ENCODE data around the gene CSNK1E. TPM values are rescaled to one million over a fixed set of nuclear protein-coding genes. Genes with fewer than 3 reads are reported as not detected.

Gene CSNK1E
- total and polyA plus RNA-seq, 10 of the 15 experiments (the other 5 are each of a cell fraction or from before 2014, with no cell fraction given) = 5.9 to 107 (median 64.9) TPM

DNA sequence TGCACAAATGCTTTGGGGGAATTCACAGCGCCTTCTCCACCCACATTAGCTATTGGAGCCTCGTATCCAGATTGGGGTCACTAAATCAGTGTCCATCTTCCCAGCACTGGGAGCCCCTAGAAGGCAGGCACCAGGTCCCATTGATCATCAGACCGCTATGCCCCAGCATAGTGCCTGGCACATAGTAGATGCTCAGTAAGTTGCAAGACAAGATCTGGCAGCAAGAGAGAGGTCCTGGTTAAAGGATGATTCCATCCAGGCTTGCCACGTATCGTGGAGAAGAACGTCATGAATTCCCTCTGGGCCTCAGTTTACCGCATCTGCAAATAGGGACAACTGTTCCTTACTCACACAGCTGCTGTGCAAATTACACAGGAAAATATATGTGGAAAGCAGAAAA, 46.1 kb downstream of the CSNK1E start:
- ChIA-PET RAD21 (ENCODE audit: unreplicated experiment) (no interaction called here), CTCF (interaction anchor here (4.2 kb wide), 1 partner anchor 10 kb away, joined by 26 read pairs; no protein-coding TSS in a partner anchor), SMC1A (ENCODE audit: uncharacterized antibody, unreplicated experiment) (interaction anchor here (0.7 to 1.6 kb wide), 4 partner anchors 10 to 41 kb away, joined by 3 to 4 read pairs (median 4); no protein-coding TSS in a partner anchor), POLR2A (interaction anchor here (1.1 kb wide), 1 partner anchor 10 kb away, joined by 3 read pairs; no protein-coding TSS in a partner anchor)
- Histone ChIP-seq H3K9me3 (replicated peaks; ENCODE audit: control insufficient read depth, insufficient read depth, low read length) (no peaks in the 10 kb centered on the region), H3K9ac (ENCODE audit: control insufficient read depth, insufficient read depth, low read length) (no peak overlapping the region), H3K4me3 (no peak overlapping the region), H2AFZ (ENCODE audit: control insufficient read depth, low read depth, low read length) (no peak overlapping the region), H3K27ac (ENCODE audit: control insufficient read depth, insufficient read depth) (no peak overlapping the region), H3K27me3 (replicated peaks in 1 of 2; ENCODE audit: control insufficient read depth in 2 of 2, insufficient read depth in 2 of 2, low read length in 1 of 2) (no peaks in the 10 kb centered on the region), H3K4me1 (ENCODE audit: control insufficient read depth, insufficient read depth, low read length) (peaks cover 21% of the 10 kb centered on the region), H3K79me2 (ENCODE audit: control insufficient read depth, insufficient read depth, low read length) (peaks cover 13% of the 10 kb centered on the region), H3K4me2 (ENCODE audit: control insufficient read depth, insufficient read depth) (no peak overlapping the region), H4K20me1 (ENCODE audit: control insufficient read depth, insufficient read depth) (no peaks in the 10 kb centered on the region), H3K36me3 (ENCODE audit: control insufficient read depth in 2 of 2, insufficient read depth in 2 of 2, low read length in 1 of 2) (no peaks in the 10 kb centered on the region; a peak in 1 of 4 replicates)
- no peak for ATAC-seq
- TF ChIP-seq EZH2 (IDR thresholded peaks at IDR 0.05; ENCODE audit: borderline replicate concordance, control insufficient read depth, low read depth, low read length) = no peak
- TF ChIP-seq, protein P1, sequence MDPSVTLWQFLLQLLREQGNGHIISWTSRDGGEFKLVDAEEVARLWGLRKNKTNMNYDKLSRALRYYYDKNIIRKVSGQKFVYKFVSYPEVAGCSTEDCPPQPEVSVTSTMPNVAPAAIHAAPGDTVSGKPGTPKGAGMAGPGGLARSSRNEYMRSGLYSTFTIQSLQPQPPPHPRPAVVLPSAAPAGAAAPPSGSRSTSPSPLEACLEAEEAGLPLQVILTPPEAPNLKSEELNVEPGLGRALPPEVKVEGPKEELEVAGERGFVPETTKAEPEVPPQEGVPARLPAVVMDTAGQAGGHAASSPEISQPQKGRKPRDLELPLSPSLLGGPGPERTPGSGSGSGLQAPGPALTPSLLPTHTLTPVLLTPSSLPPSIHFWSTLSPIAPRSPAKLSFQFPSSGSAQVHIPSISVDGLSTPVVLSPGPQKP (IDR thresholded peaks at IDR 0.05; ENCODE audit: low read depth, low read length) = no peak
- TF ChIP-seq ZNF207 (IDR thresholded peaks at IDR 0.05; ENCODE audit: borderline replicate concordance) = no peak
- TF ChIP-seq POLR2AphosphoS5 (IDR thresholded peaks at IDR 0.05; ENCODE audit: low read length) = no peak
- TF ChIP-seq, protein P2, sequence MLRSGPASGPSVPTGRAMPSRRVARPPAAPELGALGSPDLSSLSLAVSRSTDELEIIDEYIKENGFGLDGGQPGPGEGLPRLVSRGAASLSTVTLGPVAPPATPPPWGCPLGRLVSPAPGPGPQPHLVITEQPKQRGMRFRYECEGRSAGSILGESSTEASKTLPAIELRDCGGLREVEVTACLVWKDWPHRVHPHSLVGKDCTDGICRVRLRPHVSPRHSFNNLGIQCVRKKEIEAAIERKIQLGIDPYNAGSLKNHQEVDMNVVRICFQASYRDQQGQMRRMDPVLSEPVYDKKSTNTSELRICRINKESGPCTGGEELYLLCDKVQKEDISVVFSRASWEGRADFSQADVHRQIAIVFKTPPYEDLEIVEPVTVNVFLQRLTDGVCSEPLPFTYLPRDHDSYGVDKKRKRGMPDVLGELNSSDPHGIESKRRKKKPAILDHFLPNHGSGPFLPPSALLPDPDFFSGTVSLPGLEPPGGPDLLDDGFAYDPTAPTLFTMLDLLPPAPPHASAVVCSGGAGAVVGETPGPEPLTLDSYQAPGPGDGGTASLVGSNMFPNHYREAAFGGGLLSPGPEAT (IDR thresholded peaks at IDR 0.05; ENCODE audit: low read depth) = no peak
- TF ChIP-seq BCL11A (IDR thresholded peaks at IDR 0.05; ENCODE audit: low read depth, low read length) = no peak
- no peak for TF ChIP-seq NR2F1 (conservative IDR thresholded peaks at IDR 0.05)
- TF ChIP-seq RB1 (IDR thresholded peaks at IDR 0.05; ENCODE audit: borderline replicate concordance) = no peak
- TF ChIP-seq, protein P3, sequence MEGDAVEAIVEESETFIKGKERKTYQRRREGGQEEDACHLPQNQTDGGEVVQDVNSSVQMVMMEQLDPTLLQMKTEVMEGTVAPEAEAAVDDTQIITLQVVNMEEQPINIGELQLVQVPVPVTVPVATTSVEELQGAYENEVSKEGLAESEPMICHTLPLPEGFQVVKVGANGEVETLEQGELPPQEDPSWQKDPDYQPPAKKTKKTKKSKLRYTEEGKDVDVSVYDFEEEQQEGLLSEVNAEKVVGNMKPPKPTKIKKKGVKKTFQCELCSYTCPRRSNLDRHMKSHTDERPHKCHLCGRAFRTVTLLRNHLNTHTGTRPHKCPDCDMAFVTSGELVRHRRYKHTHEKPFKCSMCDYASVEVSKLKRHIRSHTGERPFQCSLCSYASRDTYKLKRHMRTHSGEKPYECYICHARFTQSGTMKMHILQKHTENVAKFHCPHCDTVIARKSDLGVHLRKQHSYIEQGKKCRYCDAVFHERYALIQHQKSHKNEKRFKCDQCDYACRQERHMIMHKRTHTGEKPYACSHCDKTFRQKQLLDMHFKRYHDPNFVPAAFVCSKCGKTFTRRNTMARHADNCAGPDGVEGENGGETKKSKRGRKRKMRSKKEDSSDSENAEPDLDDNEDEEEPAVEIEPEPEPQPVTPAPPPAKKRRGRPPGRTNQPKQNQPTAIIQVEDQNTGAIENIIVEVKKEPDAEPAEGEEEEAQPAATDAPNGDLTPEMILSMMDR (IDR thresholded peaks at IDR 0.05 in 2 of 3, conservative IDR thresholded peaks at IDR 0.05 in 1 of 3; ENCODE audit: control insufficient read depth in 2 of 3, extremely low read depth in 1 of 3, insufficient read depth in 1 of 3, low read depth in 3 of 3, low read length in 3 of 3) = no peak
- TF ChIP-seq, protein P4, sequence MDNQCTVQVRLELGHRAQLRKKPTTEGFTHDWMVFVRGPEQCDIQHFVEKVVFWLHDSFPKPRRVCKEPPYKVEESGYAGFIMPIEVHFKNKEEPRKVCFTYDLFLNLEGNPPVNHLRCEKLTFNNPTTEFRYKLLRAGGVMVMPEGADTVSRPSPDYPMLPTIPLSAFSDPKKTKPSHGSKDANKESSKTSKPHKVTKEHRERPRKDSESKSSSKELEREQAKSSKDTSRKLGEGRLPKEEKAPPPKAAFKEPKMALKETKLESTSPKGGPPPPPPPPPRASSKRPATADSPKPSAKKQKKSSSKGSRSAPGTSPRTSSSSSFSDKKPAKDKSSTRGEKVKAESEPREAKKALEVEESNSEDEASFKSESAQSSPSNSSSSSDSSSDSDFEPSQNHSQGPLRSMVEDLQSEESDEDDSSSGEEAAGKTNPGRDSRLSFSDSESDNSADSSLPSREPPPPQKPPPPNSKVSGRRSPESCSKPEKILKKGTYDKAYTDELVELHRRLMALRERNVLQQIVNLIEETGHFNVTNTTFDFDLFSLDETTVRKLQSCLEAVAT (IDR thresholded peaks at IDR 0.05) = no peak
- no peak for TF ChIP-seq NFXL1 (IDR thresholded peaks at IDR 0.05; ENCODE audit: borderline replicate concordance)
- TF ChIP-seq NRF1 (conservative IDR thresholded peaks at IDR 0.05; ENCODE audit: low read depth, low read length) = no peak
- TF ChIP-seq MTA2 (IDR thresholded peaks at IDR 0.05; ENCODE audit: low read depth) = no peak
- intact Hi-C loops (cut with micrococcal nuclease; ENCODE audit: unreplicated experiment) (no loop called here), in situ Hi-C loops (cut with MboI) (no loop called here)
- WGBS (ENCODE audit: insufficient coverage, insufficient replicate concordance, low lambda C conversion rate, missing lambda C conversion rate) = 76% methylated on average over 7 of the region's 7 CpGs
- no peak for DNase-seq (ENCODE audit: low read depth, low spot score)
- BruUV-seq (replicated peaks) = TSS peak; percentile 65
- no peak for FAIRE-seq
